ENCODE measurements around the gene DEAF1.
A peak's percentile ranks its signal among the peaks of the same experiment; 100 is the strongest.

DEAF1 gene

GRCh38 chr11:620935-621814 is 73.8 kb downstream of the DEAF1 start:
- peaks cover 26% of the 10 kb centered on the region for H3K79me1 ChIP-seq (replicated peaks; ENCODE audit: low read length, poor library complexity, severe bottlenecking)
- peaks cover 8 to 78% of the 10 kb centered on the region in 2 experiments for H3K36me3 ChIP-seq (ENCODE audit: control insufficient read depth in 1 of 2, insufficient read depth in 2 of 2, low read depth in 1 of 2, low read length in 2 of 2)
- H3K9ac ChIP-seq (ENCODE audit: low read length), result no peak overlapping the region
- no peak overlapping the region for H2AK5ac ChIP-seq (ENCODE audit: low read length, severe bottlenecking)
- peaks cover 5 to 13% of the 10 kb centered on the region in 2 experiments for H3K27me3 ChIP-seq (ENCODE audit: control insufficient read depth in 1 of 2, insufficient read depth in 1 of 2, low read length in 2 of 2)
- DNase-seq, result no peak
- H2AFZ ChIP-seq (ENCODE audit: low read depth, low read length), result no peak overlapping the region
- no peak overlapping the region for H3K4ac ChIP-seq (ENCODE audit: low read depth in 1 of 2, low read length in 2 of 2)
- 88% methylated on average over 45 of the region's 45 CpGs for WGBS
- no peak overlapping the region for H4K8ac ChIP-seq (ENCODE audit: low read length)
- no peak overlapping the region for H3K4me3 ChIP-seq (ENCODE audit: insufficient read depth in 1 of 2, low read depth in 1 of 2, low read length in 2 of 2)
- no peak overlapping the region for H2BK15ac ChIP-seq (ENCODE audit: low read depth, poor library complexity, severe bottlenecking)
- no peak overlapping the region for H2BK12ac ChIP-seq (ENCODE audit: low read length in 2 of 2)
- H3K9me3 ChIP-seq (ENCODE audit: control insufficient read depth, low read length), result no peaks in the 10 kb centered on the region
- H4K91ac ChIP-seq (ENCODE audit: low read length), result peak overlapping the region; percentile 20
- no peak overlapping the region for H3K14ac ChIP-seq (ENCODE audit: low read length in 2 of 2)
- H3K27ac ChIP-seq (ENCODE audit: low read length, poor library complexity, severe bottlenecking), result no peak overlapping the region
- H3K23ac ChIP-seq (ENCODE audit: low read length in 2 of 2), result no peak overlapping the region
- H3K4me1 ChIP-seq (ENCODE audit: control insufficient read depth, insufficient read depth, low read depth, low read length), result peaks cover 17% of the 10 kb centered on the region
- no peak overlapping the region for H2BK5ac ChIP-seq (ENCODE audit: low read depth, low read length, poor library complexity, severe bottlenecking)
- H2BK120ac ChIP-seq (ENCODE audit: low read depth, low read length), result no peak overlapping the region
- no peak overlapping the region for H3K18ac ChIP-seq (ENCODE audit: low read depth in 1 of 2, low read length in 2 of 2)
- no peak overlapping the region for H3K4me2 ChIP-seq (ENCODE audit: low read length, poor library complexity, severe bottlenecking)

- Histone ChIP-seq H3K27ac (ENCODE audit: low read length, poor library complexity, severe bottlenecking) (no peak overlapping the region), H2AFZ (ENCODE audit: low read depth, low read length) (no peak overlapping the region), H3K18ac (ENCODE audit: low read depth in 1 of 2, low read length in 2 of 2) (no peak overlapping the region), H2BK5ac (ENCODE audit: low read depth, low read length, poor library complexity, severe bottlenecking) (no peak overlapping the region), H3K9me3 (ENCODE audit: control insufficient read depth, low read length) (no peaks in the 10 kb centered on the region), H3K23ac (ENCODE audit: low read length in 2 of 2) (no peak overlapping the region), H2BK12ac (ENCODE audit: low read length in 2 of 2) (no peak overlapping the region), H3K4me3 (ENCODE audit: insufficient read depth in 1 of 2, low read depth in 1 of 2, low read length in 2 of 2) (no peak overlapping the region), H3K4me2 (ENCODE audit: low read length, poor library complexity, severe bottlenecking) (no peak overlapping the region), H3K27me3 (ENCODE audit: control insufficient read depth in 1 of 2, insufficient read depth in 1 of 2, low read length in 2 of 2) (peaks cover 0 to 3% of the 10 kb centered on the region in 2 experiments), H3K79me1 (replicated peaks; ENCODE audit: low read length, poor library complexity, severe bottlenecking) (peaks cover 26% of the 10 kb centered on the region), H3K4me1 (ENCODE audit: control insufficient read depth, insufficient read depth, low read depth, low read length) (peaks cover 22% of the 10 kb centered on the region), H2BK120ac (ENCODE audit: low read depth, low read length) (no peak overlapping the region), H2AK5ac (ENCODE audit: low read length, severe bottlenecking) (no peak overlapping the region), H4K91ac (ENCODE audit: low read length) (peak overlapping the region; percentile 54), H3K14ac (ENCODE audit: low read length in 2 of 2) (no peak overlapping the region), H3K9ac (ENCODE audit: low read length) (no peak overlapping the region), H3K36me3 (ENCODE audit: control insufficient read depth in 1 of 2, insufficient read depth in 2 of 2, low read depth in 1 of 2, low read length in 2 of 2) (peaks cover 8 to 71% of the 10 kb centered on the region in 2 experiments), H4K8ac (ENCODE audit: low read length) (no peak overlapping the region), H2BK15ac (ENCODE audit: low read depth, poor library complexity, severe bottlenecking) (no peak overlapping the region), H3K4ac (ENCODE audit: low read depth in 1 of 2, low read length in 2 of 2) (no peak overlapping the region)
- DNase-seq, result no peak
- 96% methylated on average over 13 of the region's 13 CpGs for WGBS
Observed at GRCh38 chr11:620201-620600, 74.8 kb downstream of the DEAF1 start.

- H2BK15ac ChIP-seq (ENCODE audit: low read depth, poor library complexity, severe bottlenecking), result no peak overlapping the region
- H3K14ac ChIP-seq (ENCODE audit: low read length in 2 of 2), result no peak overlapping the region
- H2AK5ac ChIP-seq (ENCODE audit: low read length, severe bottlenecking), result no peak overlapping the region
- H3K4me3 ChIP-seq (ENCODE audit: insufficient read depth in 1 of 2, low read depth in 1 of 2, low read length in 2 of 2), result no peak overlapping the region
- H3K18ac ChIP-seq (ENCODE audit: low read depth in 1 of 2, low read length in 2 of 2), result no peak overlapping the region
- no peak overlapping the region for H3K4ac ChIP-seq (ENCODE audit: low read depth in 1 of 2, low read length in 2 of 2)
- no peak overlapping the region for H3K9ac ChIP-seq (ENCODE audit: low read length)
- H4K8ac ChIP-seq (ENCODE audit: low read length), result no peak overlapping the region
- H3K27me3 ChIP-seq (ENCODE audit: control insufficient read depth in 1 of 2, insufficient read depth in 1 of 2, low read length in 2 of 2), result peaks cover 0 to 2% of the 10 kb centered on the region in 2 experiments
- H3K4me2 ChIP-seq (ENCODE audit: low read length, poor library complexity, severe bottlenecking), result no peak overlapping the region
- no peak overlapping the region for H2BK5ac ChIP-seq (ENCODE audit: low read depth, low read length, poor library complexity, severe bottlenecking)
- no peak overlapping the region for H2AFZ ChIP-seq (ENCODE audit: low read depth, low read length)
- no peaks in the 10 kb centered on the region for H3K9me3 ChIP-seq (ENCODE audit: control insufficient read depth, low read length)
- peaks cover 8 to 74% of the 10 kb centered on the region in 2 experiments for H3K36me3 ChIP-seq (ENCODE audit: control insufficient read depth in 1 of 2, insufficient read depth in 2 of 2, low read depth in 1 of 2, low read length in 2 of 2)
- no peak overlapping the region for H3K27ac ChIP-seq (ENCODE audit: low read length, poor library complexity, severe bottlenecking)
- no peak overlapping the region for H2BK12ac ChIP-seq (ENCODE audit: low read length in 2 of 2)
- peaks cover 26% of the 10 kb centered on the region for H3K79me1 ChIP-seq (replicated peaks; ENCODE audit: low read length, poor library complexity, severe bottlenecking)
- no peak overlapping the region for H4K91ac ChIP-seq (ENCODE audit: low read length)
- DNase-seq, result no peak
- no peak overlapping the region for H2BK120ac ChIP-seq (ENCODE audit: low read depth, low read length)
- no peak overlapping the region for H3K23ac ChIP-seq (ENCODE audit: low read length in 2 of 2)
- H3K4me1 ChIP-seq (ENCODE audit: control insufficient read depth, insufficient read depth, low read depth, low read length), result peaks cover 26% of the 10 kb centered on the region
- WGBS, result 96% methylated on average over 16 of the region's 22 CpGs
Observed at GRCh38 chr11:619628-620050, 75.4 kb downstream of the DEAF1 start.

- H3K23ac ChIP-seq (ENCODE audit: low read length in 2 of 2), result no peak overlapping the region
Observed at GRCh38 chr11:618856-619627, 76.0 kb downstream of the DEAF1 start.

More at GRCh38 chr11:618856-619627, 76.0 kb downstream of the DEAF1 start:
- Histone ChIP-seq H3K36me3 (ENCODE audit: control insufficient read depth in 1 of 2, insufficient read depth in 2 of 2, low read depth in 1 of 2, low read length in 2 of 2) (peaks cover 8 to 74% of the 10 kb centered on the region in 2 experiments), H3K4ac (ENCODE audit: low read depth in 1 of 2, low read length in 2 of 2) (no peak overlapping the region), H4K91ac (ENCODE audit: low read length) (no peak overlapping the region), H3K9ac (ENCODE audit: low read length) (no peak overlapping the region), H3K14ac (ENCODE audit: low read length in 2 of 2) (no peak overlapping the region), H2BK15ac (ENCODE audit: low read depth, poor library complexity, severe bottlenecking) (no peak overlapping the region), H3K27ac (ENCODE audit: low read length, poor library complexity, severe bottlenecking) (no peak overlapping the region), H2BK12ac (ENCODE audit: low read length in 2 of 2) (no peak overlapping the region), H3K9me3 (ENCODE audit: control insufficient read depth, low read length) (no peaks in the 10 kb centered on the region), H2AFZ (ENCODE audit: low read depth, low read length) (no peak overlapping the region), H3K79me1 (replicated peaks; ENCODE audit: low read length, poor library complexity, severe bottlenecking) (peaks cover 30% of the 10 kb centered on the region), H3K4me2 (ENCODE audit: low read length, poor library complexity, severe bottlenecking) (no peak overlapping the region), H2AK5ac (ENCODE audit: low read length, severe bottlenecking) (no peak overlapping the region), H4K8ac (ENCODE audit: low read length) (no peak overlapping the region), H3K27me3 (ENCODE audit: control insufficient read depth in 1 of 2, insufficient read depth in 1 of 2, low read length in 2 of 2) (no peaks in the 10 kb centered on the region), H3K4me3 (ENCODE audit: insufficient read depth in 1 of 2, low read depth in 1 of 2, low read length in 2 of 2) (peak overlapping the region in 1 of 2 experiments; percentile 26), H2BK120ac (ENCODE audit: low read depth, low read length) (no peak overlapping the region), H3K18ac (ENCODE audit: low read depth in 1 of 2, low read length in 2 of 2) (no peak overlapping the region), H3K4me1 (ENCODE audit: control insufficient read depth, insufficient read depth, low read depth, low read length) (peaks cover 29% of the 10 kb centered on the region), H2BK5ac (ENCODE audit: low read depth, low read length, poor library complexity, severe bottlenecking) (no peak overlapping the region)
- WGBS, result 94% methylated on average over 22 of the region's 24 CpGs
- no peak for DNase-seq
